ENCODE measurements around the gene UNC119B.

The UNC119B gene

DNA sequence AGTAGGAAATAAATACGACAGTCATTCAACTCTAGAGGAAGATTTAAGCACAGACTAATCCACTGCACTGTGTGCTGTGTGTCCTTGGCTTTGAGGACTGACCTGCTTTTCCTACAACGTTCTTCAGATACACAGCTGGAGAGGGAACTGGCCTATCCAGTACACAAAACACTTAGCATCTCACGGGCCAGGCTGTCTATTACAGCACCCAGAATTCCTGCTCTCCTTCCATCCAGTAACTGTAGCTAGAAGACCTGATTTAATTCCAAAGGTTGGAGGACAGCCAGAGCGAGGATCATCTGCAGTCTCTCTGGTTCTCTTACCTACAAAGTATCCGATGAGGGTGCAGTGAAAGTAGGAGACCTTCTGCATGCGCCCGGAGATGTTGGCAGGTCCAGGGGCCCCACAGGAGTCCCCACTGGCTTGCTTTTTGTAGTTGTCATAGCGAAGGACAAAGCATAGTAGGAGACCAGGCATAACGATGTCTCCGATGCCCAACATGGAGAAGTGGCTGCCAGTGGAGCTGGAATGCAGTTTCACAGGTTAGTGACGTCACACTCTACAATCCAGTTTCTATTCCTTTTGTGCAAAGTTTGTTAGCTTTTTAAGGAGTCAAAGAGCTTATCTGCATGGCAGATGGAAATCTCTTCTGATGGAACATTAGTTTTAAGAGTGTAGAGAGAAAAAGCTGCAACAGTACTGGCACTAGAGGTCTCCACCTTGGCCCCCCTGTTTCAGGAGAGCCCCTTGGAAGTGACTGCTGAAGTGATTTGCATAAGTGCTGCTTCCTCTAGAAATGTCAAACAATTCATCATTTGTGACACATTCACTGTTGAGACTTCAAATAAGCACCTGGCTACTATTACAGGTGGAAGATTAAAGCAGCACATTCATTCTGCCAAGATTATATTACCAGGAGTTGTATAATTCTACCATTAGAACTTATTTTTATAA, 57.1 kb downstream of the UNC119B start:
- DNase-seq (ENCODE audit: low read depth in 2 of 2) = no peak

DNA sequence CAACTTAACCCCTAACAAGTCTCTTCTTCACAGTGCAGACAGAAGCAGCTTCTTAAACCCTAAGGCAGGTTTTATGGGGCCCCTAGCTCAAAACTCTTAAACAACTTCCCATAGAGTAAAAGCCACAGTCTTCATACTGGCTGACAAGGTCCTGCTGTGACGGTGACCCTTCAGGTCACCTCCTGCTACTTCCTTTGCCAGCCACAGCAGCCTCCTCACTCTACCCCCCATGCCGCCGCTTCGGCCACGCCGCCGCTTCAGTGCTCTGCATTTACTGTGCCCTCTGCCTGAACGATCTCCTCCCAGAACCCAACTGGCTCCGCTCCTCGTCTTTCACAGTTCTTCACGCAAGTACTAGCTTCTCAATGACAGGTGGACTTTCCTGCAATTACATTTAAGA, 60.8 kb downstream of the UNC119B start:
- no peak for DNase-seq (ENCODE audit: low read depth in 2 of 2)

Measured in stimulated activated CD4-positive, alpha-beta T cell treated with anti-CD3 and anti-CD28 coated beads, Interleukin-1b, Interleukin-23, amount 100 ng/mL, for 4 hours (primary cell).